ENCODE measurements around the gene GYG1.
"Not testable (repeated sequence)": the region's sequence is repeated elsewhere in the genome, so short reads cannot be mapped to it uniquely, and the experiment has no call there.

The GYG1 gene

DNA sequence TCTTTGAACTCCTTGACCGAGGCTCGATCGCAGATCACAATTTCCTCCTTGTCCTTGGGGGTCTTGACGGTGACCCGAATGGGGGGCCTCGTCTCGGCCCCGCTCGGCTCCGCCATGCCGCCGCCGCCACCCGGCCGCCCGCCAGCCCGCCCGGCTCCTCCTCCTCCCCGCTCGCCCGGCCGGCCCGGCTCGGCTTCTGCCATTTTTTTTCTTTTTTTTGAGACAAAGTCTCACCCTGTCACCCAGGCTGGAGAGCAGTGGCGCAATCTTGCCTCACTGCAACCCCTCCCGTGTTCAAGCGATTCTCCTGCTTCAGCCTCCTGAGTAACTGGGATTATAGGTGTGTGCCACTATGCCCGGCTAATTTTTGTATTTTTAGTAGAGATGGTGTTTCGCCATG is 3.8 kb upstream of the GYG1 start:
- DNase-seq (ENCODE audit: low read depth), result not testable (repeated sequence)

DNA sequence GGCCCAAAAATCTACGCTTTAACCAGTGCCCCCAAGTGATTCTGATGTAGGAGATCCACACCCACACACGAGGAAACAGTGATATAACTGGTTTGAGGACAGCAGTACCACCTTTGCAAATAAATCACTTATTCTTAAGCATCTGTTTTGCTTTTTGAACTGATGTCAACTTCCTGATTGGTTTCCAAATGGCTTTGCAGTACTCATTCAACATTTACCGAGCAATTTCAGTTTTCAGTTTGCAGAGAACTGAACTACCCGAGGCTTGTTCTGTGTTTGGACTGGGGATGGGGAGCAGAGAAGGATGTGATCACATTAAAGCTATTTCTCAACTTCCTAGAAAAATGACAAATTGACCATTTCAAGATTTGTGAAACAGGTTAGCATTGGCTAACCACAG is 1.1 kb upstream of the GYG1 start:
- DNase-seq (ENCODE audit: low read depth), result no peak

DNA sequence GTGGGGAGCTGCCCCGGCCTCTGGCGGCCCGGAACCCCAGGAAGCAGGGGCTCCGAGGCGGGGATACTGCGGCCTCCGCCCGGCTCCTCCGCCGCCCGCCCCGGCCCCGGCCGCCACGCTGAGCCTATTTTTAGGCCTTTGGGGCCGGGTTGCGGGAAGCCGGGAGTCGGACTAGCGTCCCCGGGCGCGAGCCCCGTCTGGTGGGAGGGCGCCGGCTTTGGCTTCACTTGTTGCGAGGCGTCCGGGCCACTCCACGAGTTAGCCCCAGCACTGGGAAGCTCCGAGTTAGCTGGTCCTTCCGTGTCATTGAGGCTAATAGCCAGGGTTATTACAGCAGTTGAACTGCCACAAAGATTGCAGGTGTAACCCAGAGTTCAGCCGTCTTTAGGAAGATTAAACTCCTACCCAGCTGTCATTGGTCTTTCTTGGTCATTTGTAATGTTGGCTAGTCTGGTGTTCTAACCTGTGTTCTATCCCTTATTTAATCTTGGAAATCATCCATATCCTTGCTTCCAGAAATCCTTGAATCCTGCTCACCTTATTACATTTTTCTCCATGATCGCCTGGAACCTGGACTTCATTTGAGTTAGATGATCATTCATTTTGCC is 791 bp downstream of the GYG1 start:
- DNase-seq (ENCODE audit: low read depth), result no peak

DNA sequence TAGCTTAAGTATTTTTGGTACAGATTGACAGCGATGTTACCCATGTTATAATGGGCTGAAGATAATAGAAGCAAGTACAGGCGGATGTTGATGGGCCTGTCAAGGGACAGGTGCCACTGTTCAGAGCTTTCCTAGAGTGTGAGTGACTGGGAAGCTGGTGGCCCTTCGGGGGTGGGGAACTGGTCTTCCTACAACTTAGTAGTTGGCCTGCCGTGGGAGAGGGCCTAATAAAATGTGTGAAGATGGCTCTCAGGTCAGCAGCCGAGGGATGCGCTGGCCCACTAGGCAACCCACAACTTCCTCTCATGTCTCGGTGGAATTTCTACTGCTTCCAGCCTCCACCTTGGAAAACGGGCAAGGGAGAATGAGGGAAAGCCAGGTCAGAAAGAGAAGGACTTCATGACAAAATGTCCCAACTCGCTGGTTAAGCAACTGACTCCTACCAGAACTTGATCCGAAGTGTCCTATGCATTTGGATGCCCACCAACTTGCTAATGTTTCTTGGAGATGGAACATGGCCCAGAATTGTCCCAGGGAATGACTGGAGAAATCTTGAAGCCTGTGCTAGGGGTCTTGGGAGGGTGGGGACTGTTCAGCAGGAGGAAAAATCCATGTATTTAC is 1.4 kb downstream of the GYG1 start:
- no peak for DNase-seq (ENCODE audit: low read depth)

DNA sequence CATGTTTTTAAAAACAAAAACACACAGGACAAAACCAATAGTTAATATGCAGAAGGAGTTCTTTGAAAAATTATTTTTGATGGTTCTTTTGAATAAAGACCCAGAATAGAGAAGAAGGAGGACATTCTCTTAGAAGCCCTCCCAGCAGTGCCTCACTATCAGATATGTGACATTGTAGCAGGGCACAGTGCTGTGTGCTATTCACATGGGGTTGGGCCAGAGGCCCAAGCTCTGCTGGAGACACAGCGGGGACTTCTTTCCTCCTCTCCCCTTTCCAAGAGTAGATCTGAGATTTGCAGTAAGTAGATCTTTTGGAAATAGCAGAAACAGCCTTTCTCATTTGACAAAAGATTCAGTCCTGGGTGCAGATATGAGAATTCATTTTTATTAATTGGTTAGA is 6.3 kb downstream of the GYG1 start:
- no peak for DNase-seq (ENCODE audit: low read depth)

DNA sequence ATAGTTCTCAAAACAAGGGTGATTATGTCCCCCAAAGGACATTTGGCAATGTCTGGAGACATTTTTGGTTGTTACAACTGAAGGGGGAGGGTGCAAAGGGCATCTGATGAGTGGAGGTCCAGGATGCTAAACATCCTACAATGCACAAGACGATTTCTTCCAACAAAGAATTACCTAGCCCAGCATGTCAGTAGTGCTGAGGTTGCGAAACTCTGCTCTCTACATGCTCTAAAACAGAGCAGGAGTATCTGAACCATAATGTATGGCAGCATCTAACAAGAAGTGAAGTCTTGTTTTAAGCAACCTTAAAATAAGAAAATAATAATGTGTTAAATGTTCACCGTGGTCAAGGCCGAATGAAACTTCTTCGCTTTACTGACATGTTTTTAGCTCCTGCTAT is 7.0 kb downstream of the GYG1 start:
- DNase-seq (ENCODE audit: low read depth), result no peak

DNA sequence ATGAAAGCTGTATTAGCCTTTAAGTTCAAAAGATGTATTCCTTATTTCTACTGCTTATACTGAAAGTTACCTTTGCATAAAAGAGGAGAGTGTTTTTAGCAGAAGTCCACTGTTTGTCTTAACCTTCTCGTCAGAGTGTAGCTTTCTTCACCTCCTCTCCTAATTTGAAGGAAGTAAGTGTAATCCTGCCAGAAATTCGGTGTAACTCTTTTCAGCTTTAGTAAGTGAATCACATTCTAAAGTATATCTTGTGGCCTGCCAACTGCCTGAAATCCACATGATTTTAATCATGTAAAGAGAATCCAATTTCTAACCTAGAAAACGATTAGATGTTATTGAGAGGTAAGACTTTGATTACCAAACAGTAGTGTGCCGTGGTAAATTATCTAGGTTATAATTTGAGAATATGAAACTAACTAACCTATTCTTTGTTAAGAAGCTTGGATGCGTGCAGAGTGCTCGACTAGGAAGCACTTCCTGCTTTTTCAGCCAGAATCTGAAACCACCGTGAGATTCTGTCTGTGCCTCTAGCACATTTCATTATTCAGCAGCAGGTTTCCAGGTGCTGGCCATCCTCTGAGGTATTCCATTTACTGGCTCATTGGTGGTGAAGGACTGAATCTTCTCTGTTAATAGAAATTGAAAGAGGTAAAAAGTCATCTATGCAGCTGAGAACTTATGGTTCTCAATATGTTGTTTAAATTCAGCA is 7.5 kb downstream of the GYG1 start:
- DNase-seq (ENCODE audit: low read depth), result no peak

DNA sequence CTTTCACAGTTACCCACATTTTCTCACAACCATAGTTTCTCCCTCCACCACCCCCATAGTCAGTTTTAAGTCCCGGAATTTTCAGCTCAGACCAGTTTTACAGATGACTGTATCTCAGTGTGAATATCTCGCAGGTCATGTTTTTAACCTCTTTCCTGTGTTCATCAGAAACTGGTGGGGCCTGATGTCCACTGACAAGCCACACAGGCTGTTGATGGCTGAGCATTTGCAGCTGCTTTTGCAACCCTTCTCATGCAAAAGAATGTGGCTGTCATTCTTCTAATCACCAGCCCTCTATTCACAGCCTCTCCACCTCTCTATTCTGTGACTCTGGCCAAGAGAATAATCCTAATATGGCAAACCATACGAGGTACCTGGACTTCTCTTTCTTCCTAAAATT is 8.5 kb downstream of the GYG1 start:
- DNase-seq (ENCODE audit: low read depth), result no peak

DNA sequence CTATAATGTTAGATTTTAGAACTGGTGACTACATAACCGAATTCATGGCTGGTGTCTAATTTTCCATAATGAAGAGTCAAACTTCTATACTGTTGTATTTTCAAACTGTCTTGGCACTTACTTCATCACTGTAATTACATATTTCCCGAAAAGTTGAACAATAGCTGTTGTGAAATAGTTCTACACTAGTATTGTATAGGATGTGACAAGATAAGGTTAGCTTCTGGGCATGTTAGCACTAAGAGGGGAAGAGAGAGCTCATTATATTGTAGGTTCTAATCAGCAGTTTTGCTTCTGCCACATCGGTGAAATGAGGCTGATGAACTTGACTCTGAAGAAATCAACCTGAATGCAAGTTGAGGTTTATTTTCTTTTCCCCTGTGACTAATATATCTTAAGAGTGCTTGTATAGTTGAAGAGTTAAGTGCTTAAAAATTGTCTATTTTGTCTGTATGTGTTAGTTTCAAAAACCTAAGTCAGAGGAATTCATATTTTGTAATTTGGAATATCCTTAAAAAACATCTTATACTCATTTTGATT is 8.9 kb downstream of the GYG1 start:
- no peak for DNase-seq (ENCODE audit: low read depth)

DNA sequence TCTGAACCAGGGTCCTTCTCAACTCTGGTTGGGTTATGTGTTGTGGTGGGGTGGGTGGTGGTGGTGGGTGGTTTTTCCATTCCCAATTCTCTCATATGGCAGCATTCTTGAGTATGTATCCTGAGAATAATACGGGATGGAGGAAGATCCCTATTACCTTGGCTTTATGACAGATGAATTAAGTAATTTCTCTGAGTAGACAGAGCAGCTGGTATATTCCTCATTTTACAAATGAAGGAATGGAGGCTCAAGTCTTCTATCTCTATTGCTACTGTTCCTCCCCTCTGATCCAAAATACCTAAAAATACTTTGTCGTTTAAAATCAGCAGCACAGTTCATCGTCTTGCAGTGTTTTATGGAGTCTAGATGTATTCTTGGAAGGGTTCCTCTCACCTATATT is 10.4 kb downstream of the GYG1 start:
- no peak for DNase-seq (ENCODE audit: low read depth)

DNA sequence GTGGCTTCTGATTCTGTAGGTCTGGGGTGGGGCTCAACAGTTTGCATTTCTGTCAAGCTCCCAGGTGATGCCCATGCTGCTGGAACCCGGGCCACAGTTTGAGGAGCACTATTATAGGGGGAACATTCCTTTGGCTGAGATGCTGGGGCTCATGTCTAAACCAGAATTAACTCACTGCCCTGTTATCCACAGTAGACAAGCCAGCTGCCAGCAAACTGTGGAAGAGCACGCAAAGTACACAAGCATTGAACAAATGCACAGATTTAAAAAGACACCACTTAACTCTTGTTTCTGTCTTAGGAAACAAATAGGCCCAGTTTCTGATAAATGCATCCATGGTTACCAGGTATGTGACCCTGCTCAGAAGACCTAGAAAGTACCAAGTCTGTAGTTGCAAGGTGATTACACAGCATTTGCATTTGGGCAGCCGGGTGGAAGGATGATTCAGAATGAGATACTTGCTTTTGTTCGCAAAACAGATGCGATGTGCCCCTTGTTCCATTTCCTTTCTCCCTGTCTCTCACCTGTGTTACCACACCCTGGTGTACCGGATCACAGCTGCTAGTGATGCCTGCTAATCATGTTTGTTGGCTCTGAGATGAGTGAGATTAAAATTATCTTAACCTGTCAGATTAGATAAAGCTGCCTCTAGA is 12.4 kb downstream of the GYG1 start:
- no peak for DNase-seq (ENCODE audit: low read depth)

DNA sequence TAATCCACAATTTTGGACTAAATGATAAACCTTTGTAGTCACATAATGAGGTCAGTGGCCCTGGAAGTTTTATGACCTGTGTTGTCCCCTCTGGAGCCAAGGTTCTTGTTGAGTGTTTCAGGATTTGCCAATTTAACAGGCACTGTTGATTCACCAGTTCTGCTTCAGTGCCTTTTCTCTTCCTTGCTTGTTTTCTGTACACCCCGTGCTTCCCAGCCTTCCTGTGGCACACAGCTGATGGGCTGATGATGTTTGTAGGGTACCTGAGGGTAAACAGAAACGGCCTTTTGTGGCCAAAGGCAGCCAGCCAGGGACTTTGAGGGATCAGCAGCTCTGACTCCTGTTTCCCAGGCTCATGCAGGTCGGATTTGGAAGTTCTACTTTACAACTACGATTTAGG is 13.3 kb downstream of the GYG1 start:
- DNase-seq (ENCODE audit: low read depth), result no peak

DNA sequence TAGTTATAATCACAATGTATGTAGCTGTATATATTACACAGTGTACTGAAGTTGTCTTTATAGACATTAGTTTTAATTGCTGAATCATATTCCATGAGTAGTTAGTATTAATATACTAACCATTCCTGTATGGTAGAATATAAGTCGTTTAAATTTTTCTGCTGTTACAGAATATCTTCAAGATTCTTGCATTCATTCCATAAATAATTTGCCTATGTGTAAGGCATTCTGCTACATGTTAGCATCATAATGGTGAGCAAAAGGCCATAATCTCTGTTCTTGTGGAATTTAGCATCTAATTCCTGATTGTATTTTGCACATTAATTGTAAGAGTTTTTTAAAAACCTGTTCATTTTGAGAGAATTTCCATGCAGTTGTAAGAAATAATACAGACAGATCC is 14.1 kb downstream of the GYG1 start:
- no peak for DNase-seq (ENCODE audit: low read depth)

DNA sequence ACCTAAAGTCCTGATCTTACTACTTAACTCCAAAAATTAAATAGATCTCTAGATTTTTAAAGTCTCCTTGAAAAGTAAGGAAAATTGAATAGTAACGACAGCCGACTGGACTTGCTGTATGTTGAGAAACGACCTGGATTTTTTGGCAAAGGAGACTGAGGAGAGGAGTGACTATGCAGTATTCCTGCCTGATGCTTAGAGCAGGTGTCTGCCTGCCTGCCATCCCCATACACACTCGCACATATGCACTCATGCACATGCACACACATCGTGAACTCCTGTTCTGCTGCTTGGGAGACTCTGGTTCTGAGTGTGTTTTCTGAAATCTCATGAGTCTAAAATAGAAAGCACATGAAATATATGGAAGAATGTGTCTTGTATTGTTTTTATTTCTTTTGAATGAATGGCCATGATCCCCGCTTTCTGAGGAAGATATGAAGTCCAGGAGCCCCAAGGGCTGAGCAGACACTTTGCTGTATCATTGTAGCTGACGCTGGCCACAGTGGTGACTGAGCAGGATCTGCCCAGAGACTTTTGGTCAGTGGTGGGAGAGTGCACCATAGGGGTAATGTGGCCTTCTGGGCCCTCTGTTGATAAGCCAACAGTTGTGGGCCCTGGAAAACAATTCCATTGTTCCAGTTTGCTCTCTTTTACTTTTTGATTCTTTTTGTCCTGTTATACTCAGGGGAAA is 16.4 kb downstream of the GYG1 start:
- DNase-seq (ENCODE audit: low read depth), result no peak

DNA sequence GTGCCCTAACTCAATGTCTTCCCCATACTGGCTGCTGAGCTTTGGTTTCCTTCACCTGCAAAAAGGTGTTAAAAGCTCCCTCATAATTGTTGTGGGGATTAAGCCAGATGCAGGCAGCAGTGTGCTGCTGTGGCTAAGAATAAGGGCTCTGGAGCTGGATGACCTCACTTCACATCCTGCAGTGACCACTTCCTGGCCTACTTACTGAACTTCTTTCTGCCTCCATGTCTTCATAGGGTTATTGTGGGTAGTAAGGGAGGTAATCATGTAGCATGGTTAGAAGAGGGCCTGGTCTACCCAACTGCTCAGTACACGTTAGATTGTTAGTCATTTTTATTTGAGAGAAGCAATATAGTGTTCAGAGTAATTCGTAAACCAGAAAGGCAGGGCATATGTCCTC is 18.4 kb downstream of the GYG1 start:
- DNase-seq (ENCODE audit: low read depth), result no peak

DNA sequence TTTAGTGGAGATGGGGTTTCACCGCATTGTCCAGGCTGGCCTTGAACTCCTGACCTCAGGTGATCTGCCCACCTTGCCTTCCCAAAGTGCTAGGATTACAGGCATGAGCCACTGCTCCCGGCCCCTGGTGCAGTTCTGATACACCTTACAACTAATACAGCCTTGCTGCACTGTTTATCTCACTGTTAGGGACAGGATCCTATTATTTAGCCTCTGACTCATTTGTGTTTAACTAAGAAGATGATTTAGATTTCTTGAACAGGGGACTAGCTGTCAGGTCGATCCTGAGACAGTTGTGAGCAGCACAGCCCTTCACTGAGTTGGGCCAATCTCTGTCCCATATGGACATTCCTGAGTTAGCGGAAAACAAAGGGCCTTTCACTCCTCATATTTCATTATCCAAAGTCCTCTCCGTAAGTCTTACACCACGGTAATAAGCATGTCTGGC is 19.2 kb downstream of the GYG1 start:
- DNase-seq (ENCODE audit: low read depth), result no peak

DNA sequence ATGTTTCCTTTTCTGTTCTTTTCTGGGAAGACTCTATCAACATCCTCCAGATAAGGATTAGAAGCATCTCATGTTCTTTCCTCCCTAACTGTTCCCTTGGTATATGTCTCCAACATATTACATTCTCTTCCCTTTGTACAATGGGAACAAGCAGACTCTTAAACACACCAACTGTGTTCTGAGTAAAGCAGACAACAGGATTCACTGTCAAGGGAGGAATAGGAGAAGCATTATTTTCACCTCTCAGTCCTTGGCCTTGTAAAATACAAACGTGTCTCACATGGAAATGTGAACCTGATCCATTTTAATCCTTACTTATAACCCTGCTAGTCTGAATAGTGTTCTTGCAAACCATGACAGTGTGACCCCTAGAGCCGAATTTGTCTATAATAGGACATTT is 19.6 kb downstream of the GYG1 start:
- DNase-seq (ENCODE audit: low read depth), result no peak

DNA sequence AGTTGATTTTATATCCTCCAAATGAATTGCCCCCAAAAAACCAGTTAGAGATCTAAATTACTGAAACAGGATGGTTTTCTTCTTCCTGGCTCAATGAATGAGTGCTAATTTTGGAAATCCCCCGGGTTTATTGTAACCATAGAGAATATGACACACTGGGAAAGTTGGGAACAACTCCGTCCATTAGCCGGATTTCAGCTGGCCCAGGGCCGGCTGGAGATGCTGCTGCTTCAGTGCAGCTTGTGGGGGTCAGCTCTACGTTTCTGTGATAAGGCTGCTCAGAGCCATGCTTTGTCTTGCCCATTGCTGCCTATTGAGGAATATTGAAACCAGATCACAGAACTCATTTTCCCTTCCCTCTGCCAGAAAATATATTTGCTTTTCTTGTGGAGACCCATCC is 20.3 kb downstream of the GYG1 start:
- DNase-seq (ENCODE audit: low read depth), result no peak

DNA sequence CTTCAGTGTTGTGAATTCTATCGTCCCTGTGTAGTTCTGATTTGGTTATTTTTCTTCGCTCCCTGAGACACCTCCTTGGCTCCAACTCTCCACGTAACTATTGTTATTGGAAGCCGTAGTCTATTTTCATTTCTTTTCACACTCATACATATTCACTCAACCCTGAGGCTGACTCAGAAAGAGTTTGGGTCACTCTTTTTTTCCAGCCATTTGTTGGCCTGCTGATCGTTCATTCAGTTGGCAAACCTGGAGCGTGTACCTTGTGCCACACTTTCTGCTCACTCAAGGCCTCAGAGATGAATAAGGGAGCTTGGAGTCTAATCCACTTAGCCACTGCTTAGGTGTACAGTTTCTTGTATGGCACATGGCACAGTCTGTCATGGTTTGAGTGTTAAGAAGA is 22.4 kb downstream of the GYG1 start:
- DNase-seq (ENCODE audit: low read depth), result no peak

DNA sequence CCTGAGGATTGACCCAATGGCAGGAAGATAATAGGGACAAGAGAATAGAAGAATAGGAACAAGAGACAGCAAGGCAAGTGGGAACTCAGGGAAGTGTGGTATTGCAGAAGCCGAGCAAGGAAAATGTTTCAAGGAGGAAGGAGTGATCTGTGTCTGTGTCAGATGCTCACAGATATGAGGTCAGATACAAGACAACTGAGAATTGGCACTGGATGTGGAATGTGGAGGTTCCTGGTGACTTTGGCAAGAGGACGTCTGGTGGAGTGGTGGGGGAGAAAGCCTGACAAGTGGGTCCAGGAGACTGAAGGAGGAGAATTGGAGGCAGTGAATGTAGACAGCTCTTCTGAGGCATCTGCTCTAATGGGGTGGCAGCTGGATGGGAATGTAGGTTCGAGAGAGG is 24.1 kb downstream of the GYG1 start:
- DNase-seq (ENCODE audit: low read depth), result no peak

DNA sequence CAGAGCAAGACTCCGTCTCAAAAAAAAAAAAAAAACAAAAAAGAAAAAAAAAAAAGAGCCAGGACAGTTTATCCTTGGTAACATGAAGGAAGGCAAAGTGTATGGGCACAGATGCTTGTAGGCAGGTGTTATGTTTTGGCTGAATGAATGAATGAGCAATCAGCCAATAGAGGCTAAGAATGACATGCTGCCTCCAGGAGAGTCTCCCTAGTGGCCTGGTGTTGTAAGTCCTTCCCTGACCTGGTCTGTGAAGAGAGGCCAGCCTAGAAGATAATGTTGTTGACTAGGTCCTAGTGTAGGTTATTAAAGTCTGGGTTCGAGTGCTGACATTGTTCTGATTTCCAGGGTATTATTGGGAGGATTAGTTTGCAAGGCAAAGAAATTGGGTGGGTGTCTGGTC is 24.9 kb downstream of the GYG1 start:
- DNase-seq (ENCODE audit: low read depth), result no peak

Data from non-pigmented ciliary epithelial cell (primary cell).